HG02943 (cell line): ENCODE data around the gene IQSEC1.
"Not testable (repeated sequence)": the region's sequence is repeated elsewhere in the genome, so short reads cannot be mapped to it uniquely, and the experiment has no call there.

Experiments used
- ATAC-seq: cut with Tn5 transposase; IDR thresholded peaks from one replicate; pipeline ENCODE4 v1.9.1; 2021; ENCODE audit warnings: mild to moderate bottlenecking, low read depth, moderate library complexity; ENCODE audit not compliant: unreplicated experiment

Gene IQSEC1

GRCh38 chr3:12862387-12862786 is 210.8 kb downstream of the IQSEC1 start:
- ATAC-seq, result no peak

DNA sequence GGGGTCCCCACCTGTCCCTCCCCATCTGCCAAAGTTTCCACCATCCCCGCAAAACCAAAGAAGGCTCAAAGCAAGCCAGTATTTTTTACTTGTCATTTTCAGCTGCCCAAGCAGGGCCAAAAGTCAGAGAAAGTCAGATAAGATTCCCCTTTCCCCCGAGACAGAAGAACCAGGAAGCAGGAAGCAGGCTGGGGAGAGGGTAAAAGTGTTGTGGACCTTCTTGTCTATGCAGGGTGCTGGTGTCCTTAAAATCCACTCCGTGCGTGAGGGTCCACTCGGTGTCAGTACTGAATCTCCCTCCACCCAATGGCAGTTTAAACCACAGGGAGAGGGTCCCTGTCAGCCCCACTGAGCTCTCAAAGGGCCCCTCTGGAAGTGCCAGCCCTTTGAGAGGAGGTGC is 211.6 kb downstream of the IQSEC1 start:
- no peak for ATAC-seq

GRCh38 chr3:12859840-12860239 is 213.4 kb downstream of the IQSEC1 start:
- no peak for ATAC-seq

DNA sequence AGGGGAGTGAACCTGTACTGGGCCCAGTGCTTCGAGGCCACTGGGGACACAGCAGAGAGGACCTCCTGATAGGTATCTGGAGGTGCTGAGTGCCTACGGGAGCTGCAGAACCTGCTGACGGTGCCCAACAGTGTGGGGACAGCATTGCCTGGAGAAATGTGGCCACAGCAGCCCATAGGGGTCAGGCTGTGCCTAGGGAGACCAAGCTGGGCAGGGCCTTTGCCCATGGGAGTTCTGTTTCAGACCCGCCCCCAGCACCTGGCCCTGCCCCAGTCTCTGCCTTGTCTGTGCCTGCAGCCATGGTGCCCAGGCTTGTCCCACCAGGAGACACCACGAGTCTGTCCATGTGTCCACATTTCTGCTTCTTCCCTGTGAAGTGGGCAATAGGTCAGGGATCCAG is 216.6 kb downstream of the IQSEC1 start:
- no peak for ATAC-seq

DNA sequence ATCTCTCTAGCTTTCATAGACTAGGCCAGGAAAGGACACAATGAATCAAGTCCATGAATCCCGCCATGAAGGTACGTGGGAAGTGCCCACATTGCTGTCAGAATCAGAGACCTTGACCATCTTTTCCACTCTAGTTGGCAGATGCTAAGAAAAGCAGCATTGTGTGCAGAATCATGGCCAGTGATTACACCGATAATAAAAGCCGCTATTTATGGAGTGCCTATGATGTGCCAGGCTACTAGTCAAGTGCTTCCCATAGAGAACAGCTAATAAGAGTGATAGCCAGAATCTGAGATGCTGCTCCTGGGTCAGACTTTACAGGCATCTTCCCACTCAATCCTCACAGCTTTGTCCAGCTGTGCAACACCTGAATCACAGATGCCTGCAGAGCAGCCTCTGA is 218.7 kb downstream of the IQSEC1 start:
- ATAC-seq, result no peak

- ATAC-seq, result not testable (repeated sequence)
Observed at GRCh38 chr3:12853847-12854246, 219.4 kb downstream of the IQSEC1 start.

GRCh38 chr3:12852201-12852600 is 221.0 kb downstream of the IQSEC1 start:
- no peak for ATAC-seq
